ENCODE measurements around the gene UFSP2.

The UFSP2 gene

GRCh38 chr4:185357211-185357610 is 68.6 kb downstream of the UFSP2 start:
- DNase-seq (ENCODE audit: low read depth, low spot score), result no peak
- Histone ChIP-seq H3K9me3 (ENCODE audit: control insufficient read depth, insufficient read depth, low read length) (no peaks in the 10 kb centered on the region), H3K4me3 (ENCODE audit: low read length) (no peak overlapping the region), H3K4me1 (ENCODE audit: control insufficient read depth, insufficient read depth, low read length) (no peaks in the 10 kb centered on the region), H3K27me3 (ENCODE audit: control insufficient read depth, insufficient read depth, low read length) (no peaks in the 10 kb centered on the region), H3K27ac (ENCODE audit: low read length) (no peak overlapping the region), H3K36me3 (ENCODE audit: control insufficient read depth, insufficient read depth, low read length) (no peaks in the 10 kb centered on the region; the same call in 1 of the 2 replicates)
- no CpG with 5 or more reads among the region's 5 CpGs for WGBS (ENCODE audit: insufficient coverage, insufficient read length)

- H3K4me1 ChIP-seq (ENCODE audit: control insufficient read depth, insufficient read depth, low read length), result peaks cover 2% of the 10 kb centered on the region; the same call in 1 of the 2 replicates
- no peak overlapping the region for H3K27ac ChIP-seq (ENCODE audit: low read length)
- 0 out of 2 replicates have a peak, but pooled peaks cover 2% of the 10 kb centered on the region for H3K36me3 ChIP-seq (ENCODE audit: control insufficient read depth, insufficient read depth, low read length)
- DNase-seq (ENCODE audit: low read depth, low spot score), result no peak
- no peaks in the 10 kb centered on the region for H3K9me3 ChIP-seq (ENCODE audit: control insufficient read depth, insufficient read depth, low read length)
- no CpG with 5 or more reads among the region's 2 CpGs for WGBS (ENCODE audit: insufficient coverage, insufficient read length)
- no peaks in the 10 kb centered on the region for H3K27me3 ChIP-seq (ENCODE audit: control insufficient read depth, insufficient read depth, low read length)
- no peak overlapping the region for H3K4me3 ChIP-seq (ENCODE audit: low read length)
Measured at GRCh38 chr4:185352741-185353140, 73.0 kb downstream of the UFSP2 start.

GRCh38 chr4:185352202-185352601 is 73.6 kb downstream of the UFSP2 start:
- no CpG with 5 or more reads among the region's 7 CpGs for WGBS (ENCODE audit: insufficient coverage, insufficient read length)
- DNase-seq (ENCODE audit: low read depth, low spot score), result no peak
- Histone ChIP-seq H3K9me3 (ENCODE audit: control insufficient read depth, insufficient read depth, low read length) (no peaks in the 10 kb centered on the region), H3K27me3 (ENCODE audit: control insufficient read depth, insufficient read depth, low read length) (no peaks in the 10 kb centered on the region), H3K4me1 (ENCODE audit: control insufficient read depth, insufficient read depth, low read length) (peaks cover 2% of the 10 kb centered on the region; the same call in 1 of the 2 replicates), H3K4me3 (ENCODE audit: low read length) (no peak overlapping the region), H3K27ac (ENCODE audit: low read length) (no peak overlapping the region), H3K36me3 (ENCODE audit: control insufficient read depth, insufficient read depth, low read length) (0 out of 2 replicates have a peak, but pooled peaks cover 2% of the 10 kb centered on the region)

- Histone ChIP-seq H3K4me3 (ENCODE audit: low read length) (no peak overlapping the region), H3K27ac (ENCODE audit: low read length) (no peak overlapping the region), H3K9me3 (ENCODE audit: control insufficient read depth, insufficient read depth, low read length) (no peaks in the 10 kb centered on the region), H3K27me3 (ENCODE audit: control insufficient read depth, insufficient read depth, low read length) (no peaks in the 10 kb centered on the region), H3K4me1 (ENCODE audit: control insufficient read depth, insufficient read depth, low read length) (peaks cover 2% of the 10 kb centered on the region; the same call in 1 of the 2 replicates), H3K36me3 (ENCODE audit: control insufficient read depth, insufficient read depth, low read length) (0 out of 2 replicates have a peak, but pooled peaks cover 2% of the 10 kb centered on the region)
- no CpG with 5 or more reads among the region's 13 CpGs for WGBS (ENCODE audit: insufficient coverage, insufficient read length)
- DNase-seq (ENCODE audit: low read depth, low spot score), result no peak
Measured at GRCh38 chr4:185351691-185352090, 74.1 kb downstream of the UFSP2 start.
